ENCODE measurements around the gene ALDH5A1.

ALDH5A1 gene

DNA sequence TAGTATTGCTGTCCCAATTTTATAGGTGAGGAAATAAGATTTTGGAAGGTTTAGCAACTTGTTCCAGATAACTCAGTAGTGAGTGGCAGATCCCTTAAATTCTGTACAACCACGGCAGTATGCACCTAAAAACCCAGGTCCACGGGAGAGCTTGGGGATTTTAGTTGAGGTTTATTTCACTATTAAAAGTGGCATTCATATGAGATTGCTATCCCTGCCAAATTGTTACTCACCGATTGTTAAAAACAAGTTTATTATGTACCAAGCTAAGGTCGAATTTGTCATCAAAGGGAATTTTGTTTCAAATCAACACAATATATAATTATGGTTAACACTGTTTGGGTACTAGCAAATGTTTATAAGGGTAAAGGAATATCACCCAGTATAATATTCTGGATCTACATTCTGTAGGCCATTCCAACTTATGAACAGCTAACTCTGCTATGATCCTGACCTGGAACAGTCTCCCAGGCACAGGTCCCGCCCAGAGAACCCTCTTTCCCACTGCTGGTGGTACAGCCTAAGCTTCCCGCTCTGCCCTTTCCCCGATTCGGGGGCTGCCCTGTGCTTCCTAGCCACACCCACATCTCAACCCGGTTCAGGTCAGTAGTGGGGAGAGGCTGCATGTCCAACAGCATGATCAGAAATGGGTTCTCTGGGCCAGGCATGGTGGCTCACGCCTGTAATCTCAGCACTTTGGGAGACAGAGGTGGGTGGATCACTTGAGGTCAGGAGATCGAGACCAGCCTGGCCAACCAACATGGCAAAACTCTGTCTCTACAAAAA, 30.3 kb upstream of the ALDH5A1 start:
- H2BK12ac ChIP-seq (ENCODE audit: low read length), result no peak overlapping the region
- WGBS (ENCODE audit: extremely low coverage, insufficient coverage, insufficient read length), result no CpG with 5 or more reads among the region's 11 CpGs
- H3K14ac ChIP-seq (ENCODE audit: low read length), result no peak overlapping the region

DNA sequence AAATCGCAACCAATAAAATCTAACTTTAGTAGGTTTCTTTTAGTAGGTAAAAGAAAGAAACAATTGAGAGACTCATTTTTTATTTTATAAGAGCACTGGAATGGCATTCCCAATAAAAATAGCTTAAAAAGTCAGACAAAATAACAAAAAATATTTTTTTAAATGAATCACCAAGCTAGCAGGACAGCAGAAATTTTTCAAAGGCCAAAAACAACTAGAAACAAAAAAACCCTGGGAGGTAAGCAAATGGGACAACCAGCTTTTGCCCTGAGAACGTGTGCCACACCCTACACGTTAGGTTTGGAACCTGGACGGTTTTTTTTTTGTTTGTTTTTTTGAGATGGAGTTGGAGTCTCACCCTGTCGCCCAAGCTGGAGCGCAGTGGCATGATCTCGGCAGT, 25.0 kb upstream of the ALDH5A1 start:
- no peak overlapping the region for H3K4me2 ChIP-seq (ENCODE audit: low read length)
- no peaks in the 10 kb centered on the region for H3K36me3 ChIP-seq (ENCODE audit: control insufficient read depth in 1 of 2, insufficient read depth in 2 of 2, low read length in 2 of 2)
- no peak overlapping the region for H2AK5ac ChIP-seq (ENCODE audit: low read length)
- no peak overlapping the region for H3K4ac ChIP-seq (ENCODE audit: low read depth, low read length)
- H2AFZ ChIP-seq (ENCODE audit: insufficient read depth, low read length, poor library complexity), result no peak overlapping the region
- H2BK5ac ChIP-seq (ENCODE audit: low read depth, low read length, poor library complexity), result no peak overlapping the region
- no peak overlapping the region for H3K27ac ChIP-seq (ENCODE audit: low read depth, low read length)
- no CpG with 5 or more reads among the region's 7 CpGs for WGBS (ENCODE audit: extremely low coverage, insufficient coverage, insufficient read length)
- H2BK12ac ChIP-seq (ENCODE audit: low read length), result no peak overlapping the region
- H3K79me2 ChIP-seq (ENCODE audit: control insufficient read depth, insufficient read depth, low read length, poor library complexity), result no peaks in the 10 kb centered on the region
- no peak overlapping the region for H3K23ac ChIP-seq (ENCODE audit: low read length)
- H4K12ac ChIP-seq (ENCODE audit: low read depth, low read length), result no peak overlapping the region
- no peak overlapping the region for H4K91ac ChIP-seq (ENCODE audit: low read depth, low read length)
- no peak for DNase-seq
- no peak overlapping the region for H3K18ac ChIP-seq (ENCODE audit: low read length)
- no peaks in the 10 kb centered on the region for H3K79me1 ChIP-seq (ENCODE audit: low read length)
- H3K9me3 ChIP-seq (ENCODE audit: insufficient read depth, low read depth, low read length), result peaks cover 1% of the 10 kb centered on the region
- H3K4me3 ChIP-seq (ENCODE audit: low read depth, low read length), result no peak overlapping the region
- no peak overlapping the region for H3K9ac ChIP-seq (ENCODE audit: low read length)
- H2BK120ac ChIP-seq (ENCODE audit: insufficient read depth, low read length, poor library complexity), result no peak overlapping the region
- H3K27me3 ChIP-seq (ENCODE audit: insufficient read depth, low read length), result no peaks in the 10 kb centered on the region
- no peaks in the 10 kb centered on the region for H3K4me1 ChIP-seq (ENCODE audit: control insufficient read depth in 1 of 2, insufficient read depth in 2 of 2, low read length in 2 of 2)
- H4K8ac ChIP-seq (ENCODE audit: low read depth, low read length), result no peak overlapping the region
- H3K14ac ChIP-seq (ENCODE audit: low read length), result no peak overlapping the region

More for the DNA sequence above, 30.3 kb upstream of the ALDH5A1 start:
- H3K4ac ChIP-seq (ENCODE audit: low read depth, low read length), result no peak overlapping the region
- H2BK120ac ChIP-seq (ENCODE audit: insufficient read depth, low read length, poor library complexity), result no peak overlapping the region
- no peak overlapping the region for H3K4me2 ChIP-seq (ENCODE audit: low read length)
- no peak overlapping the region for H3K23ac ChIP-seq (ENCODE audit: low read length)
- H3K79me1 ChIP-seq (ENCODE audit: low read length), result no peaks in the 10 kb centered on the region
- H3K27me3 ChIP-seq (ENCODE audit: insufficient read depth, low read length), result no peaks in the 10 kb centered on the region
- no peaks in the 10 kb centered on the region for H3K36me3 ChIP-seq (ENCODE audit: control insufficient read depth in 1 of 2, insufficient read depth in 2 of 2, low read length in 2 of 2)
- DNase-seq, result no peak
- no peak overlapping the region for H4K12ac ChIP-seq (ENCODE audit: low read depth, low read length)
- peaks cover 1% of the 10 kb centered on the region for H3K9me3 ChIP-seq (ENCODE audit: insufficient read depth, low read depth, low read length)
- H2BK5ac ChIP-seq (ENCODE audit: low read depth, low read length, poor library complexity), result no peak overlapping the region
- H3K4me1 ChIP-seq (ENCODE audit: control insufficient read depth in 1 of 2, insufficient read depth in 2 of 2, low read length in 2 of 2), result no peaks in the 10 kb centered on the region
- H3K18ac ChIP-seq (ENCODE audit: low read length), result no peak overlapping the region
- no peak overlapping the region for H4K91ac ChIP-seq (ENCODE audit: low read depth, low read length)
- H2AFZ ChIP-seq (ENCODE audit: insufficient read depth, low read length, poor library complexity), result no peak overlapping the region
- no peak overlapping the region for H2AK5ac ChIP-seq (ENCODE audit: low read length)
- H3K79me2 ChIP-seq (ENCODE audit: control insufficient read depth, insufficient read depth, low read length, poor library complexity), result no peaks in the 10 kb centered on the region
- no peak overlapping the region for H3K9ac ChIP-seq (ENCODE audit: low read length)
- no peak overlapping the region for H3K27ac ChIP-seq (ENCODE audit: low read depth, low read length)
- H4K8ac ChIP-seq (ENCODE audit: low read depth, low read length), result no peak overlapping the region
- no peak overlapping the region for H3K4me3 ChIP-seq (ENCODE audit: low read depth, low read length)

GRCh38 chr6:24472181-24472580, 22.6 kb upstream of the ALDH5A1 start:
- peak in 1 of 2 donors; percentile 82 for DNase-seq
- H3K27ac ChIP-seq (ENCODE audit: low read depth, low read length), result no peak overlapping the region
- H3K36me3 ChIP-seq (ENCODE audit: control insufficient read depth in 1 of 2, insufficient read depth in 2 of 2, low read length in 2 of 2), result no peaks in the 10 kb centered on the region
- no peak overlapping the region for H3K23ac ChIP-seq (ENCODE audit: low read length)
- no peak overlapping the region for H2AK5ac ChIP-seq (ENCODE audit: low read length)
- H3K9ac ChIP-seq (ENCODE audit: low read length), result no peak overlapping the region
- H3K14ac ChIP-seq (ENCODE audit: low read length), result no peak overlapping the region
- H4K8ac ChIP-seq (ENCODE audit: low read depth, low read length), result no peak overlapping the region
- no peak overlapping the region for H3K4me2 ChIP-seq (ENCODE audit: low read length)
- no peak overlapping the region for H2BK12ac ChIP-seq (ENCODE audit: low read length)
- H3K4ac ChIP-seq (ENCODE audit: low read depth, low read length), result no peak overlapping the region
- H3K79me1 ChIP-seq (ENCODE audit: low read length), result no peaks in the 10 kb centered on the region
- H2BK120ac ChIP-seq (ENCODE audit: insufficient read depth, low read length, poor library complexity), result no peak overlapping the region
- H3K9me3 ChIP-seq (ENCODE audit: insufficient read depth, low read depth, low read length), result peaks cover 1% of the 10 kb centered on the region
- no peak overlapping the region for H3K18ac ChIP-seq (ENCODE audit: low read length)
- no peaks in the 10 kb centered on the region for H3K27me3 ChIP-seq (ENCODE audit: insufficient read depth, low read length)
- no peaks in the 10 kb centered on the region for H3K79me2 ChIP-seq (ENCODE audit: control insufficient read depth, insufficient read depth, low read length, poor library complexity)
- H4K12ac ChIP-seq (ENCODE audit: low read depth, low read length), result no peak overlapping the region
- no peaks in the 10 kb centered on the region for H3K4me1 ChIP-seq (ENCODE audit: control insufficient read depth in 1 of 2, insufficient read depth in 2 of 2, low read length in 2 of 2)
- no peak overlapping the region for H2BK5ac ChIP-seq (ENCODE audit: low read depth, low read length, poor library complexity)
- H2AFZ ChIP-seq (ENCODE audit: insufficient read depth, low read length, poor library complexity), result no peak overlapping the region
- no peak overlapping the region for H4K91ac ChIP-seq (ENCODE audit: low read depth, low read length)
- no peak overlapping the region for H3K4me3 ChIP-seq (ENCODE audit: low read depth, low read length)

DNA sequence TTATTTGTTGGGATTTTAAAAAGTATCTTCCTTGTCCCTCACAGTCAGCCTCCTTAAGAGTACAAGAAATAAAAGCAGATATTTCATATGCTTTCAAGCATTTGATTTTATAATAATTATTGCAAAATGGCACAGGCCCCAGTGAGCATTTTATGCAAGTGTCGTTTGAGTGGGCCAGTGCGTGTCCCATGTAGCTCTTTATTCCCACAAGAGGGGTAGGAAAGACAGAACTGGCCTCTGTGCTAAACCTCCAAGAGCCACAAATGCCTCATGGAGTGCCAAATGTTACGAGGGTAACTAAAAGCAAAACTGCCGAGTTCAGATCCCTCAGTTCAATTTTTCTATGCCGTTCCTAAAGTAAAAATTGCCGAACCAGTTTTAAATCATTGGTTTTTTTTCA, 18.1 kb upstream of the ALDH5A1 start:
- Histone ChIP-seq H3K4me3 (ENCODE audit: low read depth, low read length) (no peak overlapping the region), H3K23ac (ENCODE audit: low read length) (no peak overlapping the region), H3K79me1 (ENCODE audit: low read length) (no peaks in the 10 kb centered on the region), H3K4me2 (ENCODE audit: low read length) (no peak overlapping the region), H3K27ac (ENCODE audit: low read depth, low read length) (no peak overlapping the region), H3K36me3 (ENCODE audit: control insufficient read depth in 1 of 2, insufficient read depth in 2 of 2, low read length in 2 of 2) (no peaks in the 10 kb centered on the region), H2AK5ac (ENCODE audit: low read length) (no peak overlapping the region), H2BK120ac (ENCODE audit: insufficient read depth, low read length, poor library complexity) (no peak overlapping the region), H3K4me1 (ENCODE audit: control insufficient read depth in 1 of 2, insufficient read depth in 2 of 2, low read length in 2 of 2) (peaks cover 0 to 5% of the 10 kb centered on the region in 2 experiments), H3K18ac (ENCODE audit: low read length) (no peak overlapping the region), H3K4ac (ENCODE audit: low read depth, low read length) (no peak overlapping the region), H2BK5ac (ENCODE audit: low read depth, low read length, poor library complexity) (no peak overlapping the region), H2AFZ (ENCODE audit: insufficient read depth, low read length, poor library complexity) (no peak overlapping the region), H3K9me3 (ENCODE audit: insufficient read depth, low read depth, low read length) (peaks cover 2% of the 10 kb centered on the region), H3K9ac (ENCODE audit: low read length) (no peak overlapping the region), H2BK12ac (ENCODE audit: low read length) (no peak overlapping the region), H4K8ac (ENCODE audit: low read depth, low read length) (no peak overlapping the region), H4K91ac (ENCODE audit: low read depth, low read length) (no peak overlapping the region), H3K14ac (ENCODE audit: low read length) (no peak overlapping the region), H3K79me2 (ENCODE audit: control insufficient read depth, insufficient read depth, low read length, poor library complexity) (no peaks in the 10 kb centered on the region), H3K27me3 (ENCODE audit: insufficient read depth, low read length) (no peaks in the 10 kb centered on the region), H4K12ac (ENCODE audit: low read depth, low read length) (no peak overlapping the region)
- no peak for DNase-seq
- no CpG with 5 or more reads among the region's 6 CpGs for WGBS (ENCODE audit: extremely low coverage, insufficient coverage, insufficient read length)

Measured in trophoblast cell (in vitro differentiated cells and primary cell).